ENCODE data around the gene SLC17A4. TPM values are rescaled to one million over a fixed set of nuclear protein-coding genes. Genes with fewer than 3 reads are reported as not detected.
"Not testable (repeated sequence)": the region's sequence is repeated elsewhere in the genome, so short reads cannot be mapped to it uniquely, and the experiment has no call there.

Gene SLC17A4
- total RNA-seq, 4 donors from 2014 or later: not detected

DNA sequence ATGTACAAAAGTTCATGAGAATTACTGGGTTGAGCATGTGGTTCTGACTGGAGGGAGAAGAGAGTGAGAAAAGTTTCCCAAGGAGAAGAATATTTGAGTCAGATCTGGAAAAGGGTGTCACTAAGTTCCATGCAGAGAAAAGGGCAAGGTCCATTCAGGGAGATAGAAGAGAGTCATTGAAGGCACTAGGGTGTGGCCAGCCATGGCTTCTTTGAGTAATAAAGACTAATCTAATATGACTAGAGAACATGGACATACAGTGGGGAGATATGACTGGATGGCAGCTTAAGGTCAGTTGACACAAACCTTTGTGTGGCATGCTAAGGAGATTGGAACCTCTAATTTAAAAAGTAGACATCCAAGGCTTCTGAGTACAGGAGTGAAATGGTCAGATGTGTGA is 10.7 kb upstream of the SLC17A4 start:
- Histone ChIP-seq H3K36me3 (no peaks in the 10 kb centered on the region), H3K27me3 (no peaks in the 10 kb centered on the region), H3K4me1 (no peaks in the 10 kb centered on the region), H3K4me3 (no peak overlapping the region), H3K9me3 (no peaks in the 10 kb centered on the region), H3K27ac (no peak overlapping the region)
- TF ChIP-seq, protein P1, sequence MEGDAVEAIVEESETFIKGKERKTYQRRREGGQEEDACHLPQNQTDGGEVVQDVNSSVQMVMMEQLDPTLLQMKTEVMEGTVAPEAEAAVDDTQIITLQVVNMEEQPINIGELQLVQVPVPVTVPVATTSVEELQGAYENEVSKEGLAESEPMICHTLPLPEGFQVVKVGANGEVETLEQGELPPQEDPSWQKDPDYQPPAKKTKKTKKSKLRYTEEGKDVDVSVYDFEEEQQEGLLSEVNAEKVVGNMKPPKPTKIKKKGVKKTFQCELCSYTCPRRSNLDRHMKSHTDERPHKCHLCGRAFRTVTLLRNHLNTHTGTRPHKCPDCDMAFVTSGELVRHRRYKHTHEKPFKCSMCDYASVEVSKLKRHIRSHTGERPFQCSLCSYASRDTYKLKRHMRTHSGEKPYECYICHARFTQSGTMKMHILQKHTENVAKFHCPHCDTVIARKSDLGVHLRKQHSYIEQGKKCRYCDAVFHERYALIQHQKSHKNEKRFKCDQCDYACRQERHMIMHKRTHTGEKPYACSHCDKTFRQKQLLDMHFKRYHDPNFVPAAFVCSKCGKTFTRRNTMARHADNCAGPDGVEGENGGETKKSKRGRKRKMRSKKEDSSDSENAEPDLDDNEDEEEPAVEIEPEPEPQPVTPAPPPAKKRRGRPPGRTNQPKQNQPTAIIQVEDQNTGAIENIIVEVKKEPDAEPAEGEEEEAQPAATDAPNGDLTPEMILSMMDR (IDR thresholded peaks at IDR 0.05): no peak
- no peak for TF ChIP-seq POLR2A (IDR thresholded peaks at IDR 0.05)
- DNase-seq: no peak
- intact Hi-C loops (cut with DNase I): no loop called here

DNA sequence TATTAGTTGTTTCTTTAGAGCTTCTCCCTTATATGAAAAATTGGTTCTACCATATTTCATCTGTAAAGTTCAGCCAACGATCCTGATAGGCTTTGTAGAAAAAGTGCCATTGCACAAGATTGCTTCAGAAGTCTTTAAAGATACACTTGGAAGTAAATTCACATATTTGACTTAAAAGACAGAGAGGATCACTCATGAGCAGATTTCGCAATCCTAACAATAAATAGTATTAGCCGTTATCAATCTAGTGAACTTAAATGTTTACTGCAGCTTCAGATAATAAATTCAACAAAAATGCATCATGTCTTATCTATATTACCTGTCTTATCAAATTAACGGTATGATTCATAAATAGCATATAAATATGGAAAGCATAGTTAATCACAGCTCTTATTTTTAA is 8.7 kb upstream of the SLC17A4 start:
- no peak for DNase-seq
- Histone ChIP-seq H3K36me3 (no peaks in the 10 kb centered on the region), H3K9me3 (no peaks in the 10 kb centered on the region), H3K27me3 (no peaks in the 10 kb centered on the region), H3K27ac (no peak overlapping the region), H3K4me1 (no peaks in the 10 kb centered on the region), H3K4me3 (no peak overlapping the region)
- TF ChIP-seq, protein P1 (IDR thresholded peaks at IDR 0.05): no peak
- TF ChIP-seq POLR2A (IDR thresholded peaks at IDR 0.05): no peak
- WGBS, 2 donors: 74 to 77% methylated on average over 4 of the region's 4 CpGs
- intact Hi-C loops (cut with DNase I): no loop called here

DNA sequence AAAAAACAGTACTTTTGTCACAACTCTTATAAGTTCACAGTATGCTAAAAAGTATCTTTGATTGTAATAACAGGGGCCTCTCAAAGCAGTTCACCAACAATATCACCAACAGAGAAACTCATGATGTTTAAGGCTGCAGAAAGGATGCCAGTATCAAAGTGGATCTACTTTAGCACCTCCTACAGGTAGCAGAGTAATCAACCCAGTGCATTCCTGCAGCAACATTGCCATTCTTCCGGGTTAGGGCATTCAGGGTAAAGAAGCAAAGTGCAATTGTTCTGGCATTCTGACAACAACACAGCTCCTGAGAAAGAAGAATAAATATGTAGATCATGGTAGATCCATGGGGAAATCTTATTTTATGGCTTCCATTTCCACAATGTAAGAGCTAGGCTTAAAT is 7.6 kb upstream of the SLC17A4 start:
- WGBS, 2 donors: 50 to 85% methylated on average over 1 of the region's 1 CpG
- H3K36me3 ChIP-seq: no peaks in the 10 kb centered on the region
- H3K4me1 ChIP-seq: no peaks in the 10 kb centered on the region
- no peaks in the 10 kb centered on the region for H3K27me3 ChIP-seq
- no peak overlapping the region for H3K27ac ChIP-seq
- H3K9me3 ChIP-seq: no peaks in the 10 kb centered on the region
- H3K4me3 ChIP-seq: no peak overlapping the region
- intact Hi-C loops (cut with DNase I): no loop called here
- no peak for DNase-seq
- TF ChIP-seq POLR2A (IDR thresholded peaks at IDR 0.05): no peak
- TF ChIP-seq, protein P1 (IDR thresholded peaks at IDR 0.05): no peak

DNA sequence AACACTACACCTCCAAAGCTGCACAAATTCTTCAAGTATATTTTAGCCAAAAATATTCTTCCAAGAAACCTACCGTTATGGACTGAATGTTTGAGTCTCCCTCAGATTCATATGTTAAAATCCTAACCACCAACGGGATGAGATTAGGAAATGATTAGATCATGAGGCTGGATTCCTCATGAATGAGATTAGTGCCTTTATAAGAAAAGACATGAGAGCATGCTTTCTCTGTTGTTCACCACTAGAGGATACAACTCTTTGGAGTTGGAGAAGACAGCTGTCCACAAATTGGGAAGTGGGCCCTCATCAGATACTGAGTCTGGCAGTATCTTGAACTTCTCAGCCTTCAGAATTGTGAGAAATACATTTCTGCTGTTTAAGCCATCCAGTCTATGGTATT is 7.1 kb upstream of the SLC17A4 start:
- no peaks in the 10 kb centered on the region for H3K27me3 ChIP-seq
- no peak overlapping the region for H3K27ac ChIP-seq
- WGBS, 2 donors: 88% methylated on average over 2 of the region's 2 CpGs
- H3K36me3 ChIP-seq: no peaks in the 10 kb centered on the region
- no peak overlapping the region for H3K4me3 ChIP-seq
- no peak for DNase-seq
- H3K4me1 ChIP-seq: no peaks in the 10 kb centered on the region
- no peaks in the 10 kb centered on the region for H3K9me3 ChIP-seq
- intact Hi-C loops (cut with DNase I): no loop called here
- TF ChIP-seq, protein P1 (IDR thresholded peaks at IDR 0.05): no peak
- no peak for TF ChIP-seq POLR2A (IDR thresholded peaks at IDR 0.05)

DNA sequence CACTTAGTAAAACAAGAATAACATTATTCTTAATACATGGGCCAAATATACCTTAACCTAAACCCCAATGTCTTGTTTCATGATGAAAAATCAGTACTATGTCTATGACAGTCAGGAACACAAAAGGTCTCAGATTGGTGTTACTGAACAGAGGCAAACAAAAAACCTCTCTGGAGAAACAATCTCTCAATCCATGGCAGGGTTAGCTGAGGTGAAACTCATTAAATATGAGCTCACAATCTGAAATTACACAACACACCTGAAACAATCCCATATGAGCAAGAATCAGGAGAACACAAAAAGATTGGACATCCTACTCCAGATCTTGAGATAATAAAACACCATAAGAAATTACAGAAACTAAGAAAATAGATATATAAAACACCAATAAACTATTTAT is 6.5 kb upstream of the SLC17A4 start:
- intact Hi-C loops (cut with DNase I): no loop called here
- no peak overlapping the region for H3K27ac ChIP-seq
- no peaks in the 10 kb centered on the region for H3K36me3 ChIP-seq

DNA sequence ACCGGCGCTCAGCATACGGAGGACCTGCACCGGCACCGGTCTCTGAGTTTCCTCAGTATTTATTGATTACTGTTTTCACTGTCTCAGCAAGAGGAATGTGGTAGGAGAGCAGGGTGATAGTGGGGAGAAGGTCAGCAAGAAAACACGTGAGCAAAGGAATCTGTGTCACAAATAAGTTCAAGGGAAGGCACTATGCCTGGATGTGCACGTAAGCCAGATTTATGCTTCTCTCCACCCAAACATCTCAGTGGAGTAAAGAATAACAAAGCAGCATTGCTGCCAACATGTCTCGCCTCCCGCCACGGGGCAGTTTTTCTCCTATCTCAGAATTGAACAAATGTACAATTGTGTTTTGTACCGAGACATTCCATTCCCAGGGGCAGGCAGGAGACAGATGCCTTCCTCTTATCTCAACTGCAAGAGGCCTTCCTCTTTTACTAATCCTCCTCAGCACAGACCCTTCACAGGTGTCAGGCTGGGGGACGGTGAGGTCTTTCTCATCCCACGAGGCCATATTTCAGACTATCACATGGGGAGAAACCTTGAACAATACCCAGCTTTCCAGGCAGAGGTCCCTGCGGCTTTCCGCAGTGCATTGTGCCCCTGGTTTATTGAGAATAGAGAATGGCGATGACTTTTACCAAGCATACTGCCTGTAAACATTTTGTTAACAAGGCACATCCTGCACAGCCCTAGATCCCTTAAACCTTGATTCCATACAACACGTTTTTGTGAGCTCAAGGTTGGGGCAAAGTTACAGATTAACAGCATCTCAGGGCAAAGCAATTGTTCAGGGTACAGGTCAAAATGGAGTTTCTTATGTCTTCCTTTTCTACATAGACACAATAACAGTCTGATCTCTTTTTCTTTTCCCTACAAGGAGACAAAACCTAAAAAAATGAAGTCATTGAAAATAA is 5.7 kb upstream of the SLC17A4 start:
- H3K36me3 ChIP-seq; H3K27ac ChIP-seq; intact Hi-C loops (cut with DNase I); H3K9me3 ChIP-seq; H3K4me1 ChIP-seq; H3K27me3 ChIP-seq; DNase-seq; H3K4me3 ChIP-seq: not testable (repeated sequence)
- 48 to 58% methylated on average over 17 of the region's 17 CpGs for WGBS, 2 donors

More for the DNA sequence above, 6.5 kb upstream of the SLC17A4 start:
- Histone ChIP-seq H3K4me1 (no peaks in the 10 kb centered on the region), H3K27me3 (no peaks in the 10 kb centered on the region), H3K9me3 (no peaks in the 10 kb centered on the region), H3K4me3 (no peak overlapping the region)
- TF ChIP-seq, protein P1 (IDR thresholded peaks at IDR 0.05): no peak
- TF ChIP-seq POLR2A (IDR thresholded peaks at IDR 0.05): no peak
- DNase-seq: no peak

Measured in esophagus squamous epithelium (tissue), 5 donors.